Stomach (tissue), 4 donors: ENCODE results near the gene CUX1.

Experiments used
- CTCF ChIP-seq, 7 experiments: fragments of 450-650 bp in 4 of 7; fragments of 200-600 bp in 3 of 7; sonication (generic) in 3 of 7; IDR thresholded peaks; one replicate each; pipeline ENCODE4 v1.5.1; 2016 to 2019; ENCODE audit warnings: antibody characterized with exemption in 7 of 7, control low read depth in 2 of 7, mild to moderate bottlenecking in 1 of 7
- EP300 ChIP-seq: sonication (generic); formaldehyde crosslinking; IDR thresholded peaks from one replicate; pipeline ENCODE4 v1.6.1; 2017; ENCODE audit warnings: antibody characterized with exemption
- POLR2A ChIP-seq, 4 donors: fragments of 450-650 bp; IDR thresholded peaks; one replicate each; pipeline ENCODE4 v1.6.1; 2016; ENCODE audit warnings: antibody characterized with exemption in 4 of 4, control low read depth in 2 of 4, mild to moderate bottlenecking in 1 of 4, moderate library complexity in 1 of 4
- POLR2AphosphoS5 ChIP-seq, 3 donors: sonication (generic); formaldehyde crosslinking; IDR thresholded peaks; one replicate each; pipeline ENCODE4 v1.6.1; 2016; ENCODE audit warnings: antibody characterized with exemption in 3 of 3

DNA sequence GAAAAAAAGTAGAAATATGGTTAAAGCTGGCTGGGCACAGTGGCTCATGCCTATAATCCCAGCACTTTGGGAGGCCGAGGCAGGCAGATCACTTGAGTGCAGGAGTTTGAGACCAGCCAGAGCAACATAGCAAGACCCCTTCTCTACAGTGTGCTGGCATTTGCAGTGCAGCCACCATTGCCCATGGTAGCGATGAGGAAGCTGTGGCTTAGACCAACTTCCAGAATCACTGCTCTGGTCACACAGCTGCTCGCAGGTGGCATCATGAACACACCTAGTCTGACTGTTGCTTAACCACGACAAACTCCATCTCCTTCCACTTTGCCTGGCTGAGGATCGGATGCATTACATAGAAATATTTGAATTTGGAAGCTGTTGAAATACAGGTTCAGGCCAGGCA lies 137.1 kb downstream of the CUX1 start:
- no peak for TF ChIP-seq CTCF (IDR thresholded peaks at IDR 0.05)
- TF ChIP-seq POLR2A (IDR thresholded peaks at IDR 0.05), result no peak
- TF ChIP-seq POLR2AphosphoS5 (IDR thresholded peaks at IDR 0.05), result no peak
- no peak for TF ChIP-seq EP300
